ENCODE results near the gene CAMK2G. TPM values are rescaled to one million over a fixed set of nuclear protein-coding genes. Genes with fewer than 3 reads are reported as not detected.

The CAMK2G gene
- total RNA-seq, 3 donors from 2014 or later (not counting 1 experiment from before 2014, with no cell fraction given): 53.6 to 73.8 (median 62.3) TPM

- peaks cover 24% of the 10 kb centered on the region for H3K36me3 ChIP-seq (ENCODE audit: control insufficient read depth, insufficient read depth, low read length)
- H3K4me3 Mint-ChIP-seq: no peak overlapping the region
These were observed 5.6 kb downstream of the CAMK2G start for GRCh38 chr10:73868655-73869195.

GRCh38 chr10:73867871-73868631, 6.3 kb downstream of the CAMK2G start:
- no peak overlapping the region for H3K4me3 ChIP-seq (ENCODE audit: low read length)
- H3K36me3 ChIP-seq (ENCODE audit: control insufficient read depth, insufficient read depth, low read length): peaks cover 27% of the 10 kb centered on the region
- ATAC-seq (no peak), DNase-seq (no peak)
- H3K36me3 Mint-ChIP-seq: no peaks in the 10 kb centered on the region
- peak overlapping the region; percentile 6 for H3K27ac ChIP-seq (ENCODE audit: low read length)
- H3K9me3 Mint-ChIP-seq: no peaks in the 10 kb centered on the region
- H3K4me1 Mint-ChIP-seq: peaks cover 67 to 85% of the 10 kb centered on the region in 2 donors
- no peaks in the 10 kb centered on the region for H3K27me3 ChIP-seq (ENCODE audit: control insufficient read depth, insufficient read depth, low read length)
- intact Hi-C loops (cut with micrococcal nuclease): no loop called here
- no peak for TF ChIP-seq CTCF (IDR thresholded peaks at IDR 0.05)
- no peaks in the 10 kb centered on the region for H3K27me3 Mint-ChIP-seq (ENCODE audit: low read depth in 2 of 2)
- peaks cover 79% of the 10 kb centered on the region for H3K4me1 ChIP-seq (ENCODE audit: control insufficient read depth, insufficient read depth, low read length)
- no peaks in the 10 kb centered on the region for H3K9me3 ChIP-seq (ENCODE audit: control insufficient read depth, insufficient read depth, low read length)
- WGBS (ENCODE audit: insufficient coverage): 87% methylated on average over 11 of the region's 11 CpGs
- no peak overlapping the region for H3K4me3 Mint-ChIP-seq
- peak overlapping the region; percentile 58 to 96 for H3K27ac Mint-ChIP-seq

More at GRCh38 chr10:73868655-73869195, 5.6 kb downstream of the CAMK2G start:
- Histone ChIP-seq H3K9me3 (ENCODE audit: control insufficient read depth, insufficient read depth, low read length) (no peaks in the 10 kb centered on the region), H3K4me3 (ENCODE audit: low read length) (no peak overlapping the region), H3K27ac (ENCODE audit: low read length) (no peak overlapping the region), H3K27me3 (ENCODE audit: control insufficient read depth, insufficient read depth, low read length) (no peaks in the 10 kb centered on the region), H3K4me1 (ENCODE audit: control insufficient read depth, insufficient read depth, low read length) (peaks cover 79% of the 10 kb centered on the region)
- ATAC-seq (no peak), DNase-seq (no peak)
- Mint-ChIP-seq H3K9me3 (no peaks in the 10 kb centered on the region), H3K4me1 (peaks cover 70 to 83% of the 10 kb centered on the region in 2 donors), H3K27me3 (ENCODE audit: low read depth in 2 of 2) (no peaks in the 10 kb centered on the region), H3K27ac (peak overlapping the region; percentile 58 to 96), H3K36me3 (no peaks in the 10 kb centered on the region)
- no peak for TF ChIP-seq CTCF (IDR thresholded peaks at IDR 0.05)
- intact Hi-C loops (cut with micrococcal nuclease): no loop called here
- WGBS (ENCODE audit: insufficient coverage): 92% methylated on average over 5 of the region's 5 CpGs

GRCh38 chr10:73867126-73867807, 7.1 kb downstream of the CAMK2G start:
- Histone ChIP-seq H3K36me3 (ENCODE audit: control insufficient read depth, insufficient read depth, low read length) (peaks cover 25% of the 10 kb centered on the region), H3K27ac (ENCODE audit: low read length) (peak overlapping the region; percentile 60), H3K4me3 (ENCODE audit: low read length) (no peak overlapping the region), H3K9me3 (ENCODE audit: control insufficient read depth, insufficient read depth, low read length) (no peaks in the 10 kb centered on the region), H3K4me1 (ENCODE audit: control insufficient read depth, insufficient read depth, low read length) (peaks cover 72% of the 10 kb centered on the region), H3K27me3 (ENCODE audit: control insufficient read depth, insufficient read depth, low read length) (no peaks in the 10 kb centered on the region)
- TF ChIP-seq CTCF (IDR thresholded peaks at IDR 0.05): no peak
- ATAC-seq (no peak), DNase-seq (no peak)
- WGBS (ENCODE audit: insufficient coverage): 87% methylated on average over 10 of the region's 10 CpGs
- Mint-ChIP-seq H3K27ac (peak overlapping the region; percentile 88 to 96), H3K4me1 (peaks cover 61 to 77% of the 10 kb centered on the region in 2 donors), H3K9me3 (no peaks in the 10 kb centered on the region), H3K4me3 (peak overlapping the region; percentile 84), H3K27me3 (ENCODE audit: low read depth in 2 of 2) (no peaks in the 10 kb centered on the region), H3K36me3 (no peaks in the 10 kb centered on the region)
- intact Hi-C loops (cut with micrococcal nuclease): no loop called here
